Measurements from ENCODE around the gene CALML3.

DNA sequence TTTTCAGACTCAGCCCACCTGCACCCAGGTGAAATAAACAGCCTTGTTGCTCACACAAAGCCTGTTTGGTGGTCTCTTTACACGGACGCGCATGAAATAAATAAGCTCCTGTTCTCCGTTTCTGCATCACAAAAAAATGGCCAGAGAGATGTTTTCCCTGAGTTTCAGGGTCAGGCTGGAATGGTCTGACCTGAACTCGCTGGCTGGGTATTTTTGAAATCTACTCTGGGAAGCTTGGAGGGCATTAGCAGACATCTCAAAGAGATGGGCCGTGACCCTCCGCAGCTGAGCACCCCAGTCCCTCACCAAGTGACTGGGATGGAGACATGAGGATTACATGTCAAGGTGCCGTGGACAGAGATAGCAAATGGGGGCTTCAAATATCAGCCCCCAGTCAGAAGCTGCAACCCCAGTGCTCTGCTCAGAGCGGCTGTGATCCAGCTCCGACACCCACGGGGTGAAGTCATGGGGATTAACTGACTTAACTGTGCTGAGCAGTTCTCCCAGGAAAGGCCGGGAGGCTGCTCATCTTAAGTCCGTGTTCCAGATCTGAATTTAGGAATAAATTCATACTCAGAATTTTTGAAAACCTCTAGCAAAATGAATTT lies 47.7 kb upstream of the CALML3 start:
- TF ChIP-seq, protein P1, sequence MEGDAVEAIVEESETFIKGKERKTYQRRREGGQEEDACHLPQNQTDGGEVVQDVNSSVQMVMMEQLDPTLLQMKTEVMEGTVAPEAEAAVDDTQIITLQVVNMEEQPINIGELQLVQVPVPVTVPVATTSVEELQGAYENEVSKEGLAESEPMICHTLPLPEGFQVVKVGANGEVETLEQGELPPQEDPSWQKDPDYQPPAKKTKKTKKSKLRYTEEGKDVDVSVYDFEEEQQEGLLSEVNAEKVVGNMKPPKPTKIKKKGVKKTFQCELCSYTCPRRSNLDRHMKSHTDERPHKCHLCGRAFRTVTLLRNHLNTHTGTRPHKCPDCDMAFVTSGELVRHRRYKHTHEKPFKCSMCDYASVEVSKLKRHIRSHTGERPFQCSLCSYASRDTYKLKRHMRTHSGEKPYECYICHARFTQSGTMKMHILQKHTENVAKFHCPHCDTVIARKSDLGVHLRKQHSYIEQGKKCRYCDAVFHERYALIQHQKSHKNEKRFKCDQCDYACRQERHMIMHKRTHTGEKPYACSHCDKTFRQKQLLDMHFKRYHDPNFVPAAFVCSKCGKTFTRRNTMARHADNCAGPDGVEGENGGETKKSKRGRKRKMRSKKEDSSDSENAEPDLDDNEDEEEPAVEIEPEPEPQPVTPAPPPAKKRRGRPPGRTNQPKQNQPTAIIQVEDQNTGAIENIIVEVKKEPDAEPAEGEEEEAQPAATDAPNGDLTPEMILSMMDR (IDR thresholded peaks at IDR 0.05; ENCODE audit: low read length), result no peak
- TF ChIP-seq EZH2 (IDR thresholded peaks at IDR 0.05; ENCODE audit: borderline replicate concordance, low read length), result no peak

Data from OCI-LY1 (cell line).